Body of pancreas (tissue), 4 donors: Measurements from ENCODE around the gene FAM83D. TPM values are rescaled to one million over a fixed set of nuclear protein-coding genes. Genes with fewer than 3 reads are reported as not detected.
"Not testable (repeated sequence)": the region's sequence is repeated elsewhere in the genome, so short reads cannot be mapped to it uniquely, and the experiment has no call there.

Source experiments
- ATAC-seq: fragments of 150-250 bp; one replicate; pipeline ENCODE4 v1.9.1; 2016
- DNase-seq, 4 donors: peaks; one replicate each; pipeline ENCODE4 v3.0.0-alpha.2; 2019
- H3K27ac ChIP-seq, 4 donors: fragments of 200-600 bp; sonication (generic); 1 replicate in 3 of 4; 2 replicates in 1 of 4; pipeline versions ENCODE4 v1.5.1 to v1.6.1; 2016 to 2019; ENCODE audit warnings: mild to moderate bottlenecking in 1 of 4, mixed read lengths in 1 of 4, moderate library complexity in 1 of 4
- H3K27me3 ChIP-seq, 2 donors: fragments of 200-600 bp; sonication (generic); one replicate each; pipeline ENCODE4 v1.6.0; 2016; ENCODE audit warnings: mild to moderate bottlenecking in 1 of 2
- H3K36me3 ChIP-seq, 2 donors: fragments of 200-600 bp; sonication (generic); replicated peaks in 1 of 2; 2 replicates each; pipeline ENCODE4 v1.5.1; 2016; ENCODE audit warnings: low read depth in 2 of 2; ENCODE audit not compliant: insufficient read depth in 1 of 2
- H3K4me1 ChIP-seq: fragments of 200-600 bp; sonication (generic); one replicate; pipeline ENCODE4 v1.6.0; 2016
- H3K4me3 ChIP-seq, 2 donors: fragments of 200-600 bp; sonication (generic); 1 replicate in 1 of 2; 2 replicates in 1 of 2; pipeline ENCODE4 v1.5.1; 2016 to 2019
- H3K9me3 ChIP-seq, 3 donors: fragments of 200-600 bp; sonication (generic); 1 replicate in 2 of 3; 2 replicates in 1 of 3; pipeline ENCODE4 v1.5.1; 2016
- POLR2A ChIP-seq, 3 donors: fragments of 450-650 bp; IDR thresholded peaks; one replicate each; pipeline ENCODE4 v1.6.1; 2016; ENCODE audit warnings: antibody characterized with exemption in 3 of 3, mild to moderate bottlenecking in 2 of 3
- WGBS, 2 donors: methylation state at CpG; one replicate each; pipeline ENCODE4 v1.1.5; 2017; 5-methylcytosine and 5-hydroxymethylcytosine counted together
- intact Hi-C: fragments of 100-400 bp; cut with DNase I; formaldehyde crosslinking; loops from one replicate; pipeline ENCODE4 v1.15.1; 2023
- total RNA-seq, 2 donors: library from RNA; depleted of rRNA; stranded (reverse); fragments of >200 nt; gene quantifications; one replicate each; pipeline ENCODE4 v1.1.0, GENCODE V29; 2016
- TF ChIP-seq, protein P1 (sequence below), 7 experiments: fragments of 450-650 bp in 4 of 7; fragments of 200-600 bp in 3 of 7; sonication (generic) in 3 of 7; IDR thresholded peaks; one replicate each; pipeline ENCODE4 v1.5.1; 2016 to 2019; ENCODE audit warnings: antibody characterized with exemption in 7 of 7

Gene FAM83D
- total RNA-seq, 2 donors from 2014 or later: 0.52 TPM; not detected in 1

DNA sequence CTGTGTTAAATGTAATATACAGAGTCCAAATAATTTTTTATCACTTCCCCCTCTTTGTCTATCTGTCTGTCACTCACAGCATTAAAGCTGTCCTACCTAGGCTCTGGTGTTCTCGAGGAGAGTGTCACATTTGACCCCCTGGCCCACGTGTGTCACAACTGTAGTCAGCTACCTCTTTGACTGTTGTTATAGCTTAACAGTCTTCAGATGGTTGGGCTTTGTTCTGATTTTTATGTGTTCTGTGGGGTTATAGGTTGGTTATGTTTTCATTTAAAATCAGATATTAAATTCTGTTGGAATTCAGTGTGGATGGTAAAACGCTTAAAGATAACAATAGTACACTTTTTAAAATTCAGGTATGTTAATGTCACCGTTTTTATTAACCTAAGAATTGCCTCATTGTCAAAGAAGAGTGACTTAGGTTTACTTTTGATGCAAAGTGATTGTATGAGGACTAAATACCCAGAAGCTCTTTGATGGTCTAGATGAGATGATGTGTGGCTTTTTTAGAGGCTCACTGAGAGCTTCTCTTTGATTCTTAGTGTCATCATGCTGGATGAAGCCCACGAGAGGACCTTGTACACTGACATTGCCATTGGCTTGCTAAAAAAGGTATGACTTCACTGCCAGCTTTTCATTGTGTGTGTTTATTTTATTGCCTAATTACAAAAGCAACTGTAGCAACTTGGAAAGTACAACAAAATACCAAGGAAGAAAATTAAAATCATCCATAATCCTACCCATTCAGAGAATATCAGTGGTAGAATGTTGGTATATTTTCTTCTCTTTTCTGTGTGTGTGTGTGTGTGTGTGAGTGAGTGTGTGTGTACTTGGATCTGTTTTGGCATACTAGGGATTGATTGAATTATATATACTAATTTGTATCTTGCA is 65.8 kb downstream of the FAM83D start:
- H3K27me3 ChIP-seq: no peaks in the 10 kb centered on the region
- no peak for ATAC-seq
- DNase-seq: no peak
- no peaks in the 10 kb centered on the region for H3K4me1 ChIP-seq
- H3K9me3 ChIP-seq: no peaks in the 10 kb centered on the region
- 59 to 64% methylated on average over 5 of the region's 5 CpGs for WGBS, 2 donors
- intact Hi-C loops: loop anchor here (10.0 kb wide), 1 partner anchor 63 kb away; no protein-coding TSS in a partner anchor
- H3K36me3 ChIP-seq: peaks cover 0 to 4% of the 10 kb centered on the region in 2 donors
- no peak overlapping the region for H3K4me3 ChIP-seq
- H3K27ac ChIP-seq: no peak overlapping the region
- TF ChIP-seq, protein P1, sequence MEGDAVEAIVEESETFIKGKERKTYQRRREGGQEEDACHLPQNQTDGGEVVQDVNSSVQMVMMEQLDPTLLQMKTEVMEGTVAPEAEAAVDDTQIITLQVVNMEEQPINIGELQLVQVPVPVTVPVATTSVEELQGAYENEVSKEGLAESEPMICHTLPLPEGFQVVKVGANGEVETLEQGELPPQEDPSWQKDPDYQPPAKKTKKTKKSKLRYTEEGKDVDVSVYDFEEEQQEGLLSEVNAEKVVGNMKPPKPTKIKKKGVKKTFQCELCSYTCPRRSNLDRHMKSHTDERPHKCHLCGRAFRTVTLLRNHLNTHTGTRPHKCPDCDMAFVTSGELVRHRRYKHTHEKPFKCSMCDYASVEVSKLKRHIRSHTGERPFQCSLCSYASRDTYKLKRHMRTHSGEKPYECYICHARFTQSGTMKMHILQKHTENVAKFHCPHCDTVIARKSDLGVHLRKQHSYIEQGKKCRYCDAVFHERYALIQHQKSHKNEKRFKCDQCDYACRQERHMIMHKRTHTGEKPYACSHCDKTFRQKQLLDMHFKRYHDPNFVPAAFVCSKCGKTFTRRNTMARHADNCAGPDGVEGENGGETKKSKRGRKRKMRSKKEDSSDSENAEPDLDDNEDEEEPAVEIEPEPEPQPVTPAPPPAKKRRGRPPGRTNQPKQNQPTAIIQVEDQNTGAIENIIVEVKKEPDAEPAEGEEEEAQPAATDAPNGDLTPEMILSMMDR (IDR thresholded peaks at IDR 0.05): no peak
- no peak for TF ChIP-seq POLR2A (IDR thresholded peaks at IDR 0.05)

DNA sequence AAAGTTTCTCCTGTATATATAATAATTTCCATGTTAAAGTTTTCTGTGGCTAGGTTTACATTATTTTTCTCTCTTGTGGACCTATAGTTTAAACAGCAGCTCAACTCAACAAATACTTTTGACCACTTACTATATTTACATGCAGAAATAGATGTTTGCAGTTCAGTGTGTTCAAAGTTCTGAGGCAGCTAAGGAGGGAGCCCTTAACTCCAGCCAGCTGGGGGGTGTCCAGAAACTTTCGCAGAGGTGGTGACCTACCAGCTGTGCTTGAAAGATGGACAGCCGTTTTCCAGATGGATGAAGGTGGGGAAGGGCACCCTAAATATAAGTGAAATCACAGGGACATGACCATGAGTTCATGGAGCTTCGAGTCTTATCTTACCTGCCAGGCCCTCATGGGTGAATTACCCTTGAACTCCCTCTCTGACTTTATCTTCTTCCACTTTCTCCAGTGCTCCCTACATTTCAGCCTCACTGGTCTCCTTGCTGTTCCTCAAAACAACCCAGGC is 69.4 kb downstream of the FAM83D start:
- no peaks in the 10 kb centered on the region for H3K36me3 ChIP-seq
- intact Hi-C loops: loop anchor here (10.0 kb wide), 1 partner anchor 59 kb away; no protein-coding TSS in a partner anchor
- H3K4me3 ChIP-seq: no peak overlapping the region
- TF ChIP-seq POLR2A (IDR thresholded peaks at IDR 0.05): no peak
- TF ChIP-seq, protein P1 (IDR thresholded peaks at IDR 0.05): no peak
- 75 to 84% methylated on average over 3 of the region's 3 CpGs for WGBS, 2 donors
- H3K27ac ChIP-seq: no peak overlapping the region
- no peak for ATAC-seq
- H3K4me1 ChIP-seq: no peaks in the 10 kb centered on the region
- no peak for DNase-seq
- H3K27me3 ChIP-seq: no peaks in the 10 kb centered on the region
- H3K9me3 ChIP-seq: no peaks in the 10 kb centered on the region

GRCh38 chr20:38996866-38997265 is 70.6 kb downstream of the FAM83D start:
- not testable (repeated sequence) for H3K27ac ChIP-seq, H3K27me3 ChIP-seq, H3K36me3 ChIP-seq, H3K4me1 ChIP-seq, DNase-seq, ATAC-seq, H3K9me3 ChIP-seq, H3K4me3 ChIP-seq
- WGBS, 2 donors: 90 to 100% methylated on average over 1 of the region's 1 CpG
- intact Hi-C loops: loop anchor here (10.0 kb wide), 1 partner anchor 58 kb away; no protein-coding TSS in a partner anchor

GRCh38 chr20:38997622-38998021 is 71.4 kb downstream of the FAM83D start:
- no peak overlapping the region for H3K4me3 ChIP-seq
- H3K27ac ChIP-seq: no peak overlapping the region
- TF ChIP-seq, protein P1 (IDR thresholded peaks at IDR 0.05): no peak
- TF ChIP-seq POLR2A (IDR thresholded peaks at IDR 0.05): no peak
- no peaks in the 10 kb centered on the region for H3K9me3 ChIP-seq
- WGBS, 2 donors: 87 to 91% methylated on average over 8 of the region's 8 CpGs
- no peak for ATAC-seq
- no peak for DNase-seq
- intact Hi-C loops: loop anchor here (10.0 kb wide), 1 partner anchor 57 kb away; no protein-coding TSS in a partner anchor
- H3K4me1 ChIP-seq: no peaks in the 10 kb centered on the region
- peaks cover 0 to 2% of the 10 kb centered on the region in 2 donors for H3K36me3 ChIP-seq
- H3K27me3 ChIP-seq: no peaks in the 10 kb centered on the region

- Histone ChIP-seq H3K27ac (no peak overlapping the region), H3K4me3 (no peak overlapping the region), H3K9me3 (no peaks in the 10 kb centered on the region), H3K27me3 (no peaks in the 10 kb centered on the region), H3K4me1 (no peaks in the 10 kb centered on the region), H3K36me3 (peaks cover 0 to 12% of the 10 kb centered on the region in 2 donors)
- no peak for TF ChIP-seq POLR2A (IDR thresholded peaks at IDR 0.05)
- TF ChIP-seq, protein P1 (IDR thresholded peaks at IDR 0.05): no peak
- DNase-seq (no peak), ATAC-seq (no peak)
- WGBS, 2 donors: 92 to 96% methylated on average over 3 of the region's 3 CpGs
- intact Hi-C loops: loop anchor here (10.0 kb wide), 1 partner anchor 56 kb away; no protein-coding TSS in a partner anchor
These were observed 73.0 kb downstream of the FAM83D start for GRCh38 chr20:38999217-38999616.
